OCI-LY1 (cell line): ENCODE data around the gene ALDH3B2.

Experiments used
- H2AFZ ChIP-seq: fragments of 200-600 bp; sonication (generic), shearing (Covaris generic); 2 replicates; pipeline ENCODE4 v1.6.0; 2014; ENCODE audit warnings: antibody characterized with exemption, mild to moderate bottlenecking, low read length
- H3F3A ChIP-seq: fragments of 200-600 bp; sonication (generic), shearing (Covaris generic); 2 replicates; pipeline ENCODE4 v1.6.0; 2014; ENCODE audit warnings: mild to moderate bottlenecking, antibody characterized with exemption, low read length, moderate library complexity; ENCODE audit not compliant: insufficient read depth
- H3K27ac ChIP-seq: fragments of 200-600 bp; sonication (generic); 2 replicates; pipeline ENCODE4 v1.5.1; 2014; ENCODE audit warnings: low read length, mixed run types, mild to moderate bottlenecking, low read depth; ENCODE audit not compliant: poor library complexity, severe bottlenecking
- H3K27me3 ChIP-seq: fragments of 200-600 bp; sonication (generic); 2 replicates; pipeline ENCODE4 v1.6.0; 2014; ENCODE audit warnings: antibody characterized with exemption, mild to moderate bottlenecking, low read length, moderate library complexity; ENCODE audit not compliant: insufficient read depth
- H3K36me3 ChIP-seq: fragments of 200-600 bp; sonication (generic); 2 replicates; pipeline ENCODE4 v1.6.1; 2014; ENCODE audit warnings: mild to moderate bottlenecking, antibody characterized with exemption, low read length, moderate library complexity, mixed read lengths; ENCODE audit not compliant: insufficient read depth
- H3K4me1 ChIP-seq: fragments of 200-600 bp; sonication (generic); 2 replicates; pipeline ENCODE4 v1.5.1; 2014; ENCODE audit warnings: mild to moderate bottlenecking, low read length, moderate library complexity; ENCODE audit not compliant: insufficient read depth, severe bottlenecking
- H3K4me2 ChIP-seq: fragments of 200-600 bp; sonication (generic), shearing (Covaris generic); 2 replicates; pipeline ENCODE4 v1.6.1; 2014; ENCODE audit warnings: low read length
- H3K4me3 ChIP-seq: fragments of 200-600 bp; sonication (generic); 2 replicates; pipeline ENCODE4 v1.5.1; 2014; ENCODE audit warnings: low read length, low read depth, mild to moderate bottlenecking, mixed read lengths; ENCODE audit not compliant: poor library complexity, severe bottlenecking
- H3K79me2 ChIP-seq: fragments of 200-600 bp; shearing (Covaris generic); 2 replicates; pipeline ENCODE4 v1.6.1; 2016; ENCODE audit warnings: mixed run types, low read length, mixed read lengths; ENCODE audit not compliant: insufficient read depth
- H3K9ac ChIP-seq: fragments of 200-600 bp; sonication (generic), shearing (Covaris generic); 2 replicates; pipeline ENCODE4 v1.6.1; 2014; ENCODE audit warnings: mild to moderate bottlenecking, low read length, mixed read lengths
- H3K9me2 ChIP-seq: fragments of 200-600 bp; sonication (generic), shearing (Covaris generic); 2 replicates; pipeline ENCODE4 v1.6.1; 2014; ENCODE audit warnings: low read depth, mild to moderate bottlenecking, low read length, mixed read lengths
- H3K9me3 ChIP-seq: fragments of 200-600 bp; shearing (Covaris generic); 2 replicates; pipeline ENCODE4 v1.6.1; 2014; ENCODE audit warnings: low read length, mixed read lengths
- H4K20me1 ChIP-seq: fragments of 200-600 bp; sonication (generic), shearing (Covaris generic); 2 replicates; pipeline ENCODE4 v1.6.0; 2016; ENCODE audit warnings: mild to moderate bottlenecking, low read length; ENCODE audit not compliant: insufficient read depth
- EZH2 ChIP-seq: fragments of 200-600 bp; sonication (generic), shearing (Covaris generic); IDR thresholded peaks from 2 replicates; pipeline ENCODE4 v1.8.0; 2017; ENCODE audit warnings: borderline replicate concordance, mixed run types, mild to moderate bottlenecking, antibody characterized with exemption, low read length, moderate library complexity, mixed read lengths
- TF ChIP-seq, protein P1 (sequence below): fragments of 200-600 bp; sonication (generic), shearing (Covaris generic); IDR thresholded peaks from 2 replicates; pipeline ENCODE4 v1.5.1; 2017; ENCODE audit warnings: mild to moderate bottlenecking, antibody characterized with exemption, low read length, moderate library complexity, mixed read lengths

Gene ALDH3B2

GRCh38 chr11:67617243-67617953 is 57.0 kb downstream of the ALDH3B2 start:
- peaks cover 12% of the 10 kb centered on the region; the same call in 1 of the 2 replicates for H3K36me3 ChIP-seq
- no peaks in the 10 kb centered on the region for H3F3A ChIP-seq
- no peak overlapping the region for H3K4me3 ChIP-seq
- H3K9ac ChIP-seq = no peak overlapping the region
- no peak for TF ChIP-seq EZH2
- TF ChIP-seq, protein P1, sequence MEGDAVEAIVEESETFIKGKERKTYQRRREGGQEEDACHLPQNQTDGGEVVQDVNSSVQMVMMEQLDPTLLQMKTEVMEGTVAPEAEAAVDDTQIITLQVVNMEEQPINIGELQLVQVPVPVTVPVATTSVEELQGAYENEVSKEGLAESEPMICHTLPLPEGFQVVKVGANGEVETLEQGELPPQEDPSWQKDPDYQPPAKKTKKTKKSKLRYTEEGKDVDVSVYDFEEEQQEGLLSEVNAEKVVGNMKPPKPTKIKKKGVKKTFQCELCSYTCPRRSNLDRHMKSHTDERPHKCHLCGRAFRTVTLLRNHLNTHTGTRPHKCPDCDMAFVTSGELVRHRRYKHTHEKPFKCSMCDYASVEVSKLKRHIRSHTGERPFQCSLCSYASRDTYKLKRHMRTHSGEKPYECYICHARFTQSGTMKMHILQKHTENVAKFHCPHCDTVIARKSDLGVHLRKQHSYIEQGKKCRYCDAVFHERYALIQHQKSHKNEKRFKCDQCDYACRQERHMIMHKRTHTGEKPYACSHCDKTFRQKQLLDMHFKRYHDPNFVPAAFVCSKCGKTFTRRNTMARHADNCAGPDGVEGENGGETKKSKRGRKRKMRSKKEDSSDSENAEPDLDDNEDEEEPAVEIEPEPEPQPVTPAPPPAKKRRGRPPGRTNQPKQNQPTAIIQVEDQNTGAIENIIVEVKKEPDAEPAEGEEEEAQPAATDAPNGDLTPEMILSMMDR = no peak
- H3K4me1 ChIP-seq = peaks cover 28% of the 10 kb centered on the region
- H2AFZ ChIP-seq = no peak overlapping the region
- H3K9me2 ChIP-seq = no peaks in the 10 kb centered on the region
- H3K4me2 ChIP-seq = no peak overlapping the region
- no peaks in the 10 kb centered on the region for H4K20me1 ChIP-seq
- H3K9me3 ChIP-seq = no peaks in the 10 kb centered on the region
- H3K27me3 ChIP-seq = no peaks in the 10 kb centered on the region
- H3K27ac ChIP-seq = no peak overlapping the region
- H3K79me2 ChIP-seq = no peaks in the 10 kb centered on the region

GRCh38 chr11:67616431-67617242 is 57.8 kb downstream of the ALDH3B2 start:
- Histone ChIP-seq H3K9me2 (no peaks in the 10 kb centered on the region), H3K79me2 (no peaks in the 10 kb centered on the region), H3K27me3 (no peaks in the 10 kb centered on the region), H3F3A (no peaks in the 10 kb centered on the region), H3K9me3 (no peaks in the 10 kb centered on the region), H3K27ac (no peak overlapping the region), H3K4me3 (no peak overlapping the region), H2AFZ (no peak overlapping the region), H3K4me2 (no peak overlapping the region), H4K20me1 (no peaks in the 10 kb centered on the region), H3K36me3 (peaks cover 20% of the 10 kb centered on the region; the same call in 1 of the 2 replicates), H3K4me1 (peaks cover 28% of the 10 kb centered on the region), H3K9ac (no peak overlapping the region)
- no peak for TF ChIP-seq EZH2
- TF ChIP-seq, protein P1 = no peak

DNA sequence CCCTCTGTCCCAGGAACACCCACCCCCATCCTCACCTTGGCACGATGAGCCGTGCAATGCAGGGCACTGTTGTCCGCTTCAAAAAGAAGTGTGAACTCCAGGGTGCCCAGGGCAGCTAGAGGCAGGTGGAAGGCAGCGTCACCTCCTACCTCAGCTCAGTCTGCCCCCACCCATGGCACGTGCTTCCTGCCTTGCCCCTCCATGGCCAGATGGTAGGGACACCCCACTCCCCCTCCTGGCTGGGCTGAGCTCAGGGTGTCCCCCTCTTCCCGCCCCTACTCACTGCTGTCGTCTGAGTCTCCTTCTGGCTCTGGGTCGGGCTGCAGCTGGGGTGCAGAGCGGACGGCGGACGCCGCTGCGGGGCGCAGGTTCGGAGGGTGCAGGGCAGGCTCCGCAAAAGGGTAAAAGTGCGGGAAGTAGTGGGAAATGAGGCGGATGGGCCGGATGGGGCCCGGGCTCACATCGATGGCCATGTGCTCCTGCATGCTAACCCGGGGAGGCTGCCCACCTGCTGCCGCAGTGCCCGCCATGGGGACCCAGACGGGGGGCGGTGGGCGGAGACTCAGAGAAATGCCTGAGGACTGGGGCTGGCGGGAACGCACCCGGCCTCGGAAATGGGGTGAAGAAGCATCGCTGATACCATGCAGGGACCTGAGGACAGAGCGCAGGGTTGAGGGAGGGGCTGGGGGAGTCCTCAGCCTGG is 58.5 kb downstream of the ALDH3B2 start:
- Histone ChIP-seq H3K36me3 (peaks cover 28% of the 10 kb centered on the region; the same call in 1 of the 2 replicates), H3K4me1 (peaks cover 28% of the 10 kb centered on the region), H2AFZ (no peak overlapping the region), H4K20me1 (no peaks in the 10 kb centered on the region), H3K4me3 (no peak overlapping the region), H3K9me2 (no peaks in the 10 kb centered on the region), H3K27ac (no peak overlapping the region), H3K4me2 (no peak overlapping the region; the same call in 1 of the 2 replicates), H3K9me3 (no peaks in the 10 kb centered on the region), H3F3A (no peaks in the 10 kb centered on the region), H3K9ac (no peak overlapping the region), H3K79me2 (no peaks in the 10 kb centered on the region), H3K27me3 (no peaks in the 10 kb centered on the region)
- TF ChIP-seq, protein P1 = no peak
- TF ChIP-seq EZH2 = no peak
